HG03039 (cell line): ENCODE data around the gene ATXN1.

ENCODE experiments used
- ATAC-seq: cut with Tn5 transposase; IDR thresholded peaks from one replicate; pipeline ENCODE4 v1.9.1; 2021; ENCODE audit warnings: mild to moderate bottlenecking, moderate library complexity; ENCODE audit not compliant: unreplicated experiment

ATXN1 gene

DNA sequence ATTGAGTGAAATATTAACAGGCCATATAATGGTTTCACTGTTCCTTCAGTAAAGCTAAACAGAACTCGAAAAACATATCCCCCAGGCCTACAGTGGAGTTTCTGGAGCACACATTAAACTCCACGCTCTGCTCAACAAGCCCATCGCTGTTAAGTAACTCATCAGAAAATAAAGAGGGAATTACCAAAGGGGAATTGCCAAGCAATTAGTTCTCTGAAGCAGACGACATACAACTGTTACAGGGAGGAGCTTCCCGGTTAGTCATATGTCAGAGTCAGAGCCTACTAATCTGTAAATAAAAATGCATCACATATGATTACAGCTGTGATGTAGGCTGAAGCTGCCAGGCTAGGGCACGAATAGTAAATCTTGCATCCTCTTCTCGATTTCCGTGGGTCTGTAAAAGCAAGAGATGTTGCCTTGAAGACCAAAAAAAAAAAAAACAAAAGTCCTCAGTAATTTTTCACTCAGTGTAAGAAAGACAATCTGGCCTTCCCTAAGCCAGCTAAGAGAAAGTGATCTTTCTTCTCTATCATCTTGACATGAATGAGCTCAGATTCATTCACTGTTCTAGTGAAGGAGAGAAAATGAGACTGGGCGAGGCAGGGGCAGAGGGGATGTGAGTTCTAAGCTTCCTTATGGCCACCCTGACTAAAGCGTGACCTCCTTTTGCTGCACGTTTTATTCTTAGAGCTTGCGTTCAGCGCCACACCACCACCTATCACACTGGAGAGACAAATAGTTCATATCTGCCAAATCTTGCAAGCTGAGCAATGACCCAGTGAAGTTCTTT, 13.8 kb downstream of the ATXN1 start:
- ATAC-seq, result no peak

DNA sequence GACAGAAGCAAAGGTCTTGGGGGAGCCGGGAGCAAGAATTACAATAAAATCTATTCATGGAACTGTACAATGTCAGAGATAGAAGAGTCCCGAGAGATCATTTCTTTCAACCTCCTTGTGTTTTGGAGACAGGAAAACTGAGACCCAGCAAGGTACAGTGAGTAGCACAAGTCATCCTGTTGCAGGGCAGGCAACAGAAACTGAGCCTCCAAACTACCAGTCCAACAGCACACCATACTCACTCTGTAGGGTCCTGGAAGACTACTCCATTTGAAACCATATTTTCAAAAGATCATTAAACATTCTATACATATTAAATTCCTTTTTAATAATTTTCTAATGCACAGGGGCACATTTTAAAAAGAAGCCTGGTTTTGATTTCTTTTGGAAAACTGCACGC, 14.4 kb downstream of the ATXN1 start:
- ATAC-seq, result no peak

DNA sequence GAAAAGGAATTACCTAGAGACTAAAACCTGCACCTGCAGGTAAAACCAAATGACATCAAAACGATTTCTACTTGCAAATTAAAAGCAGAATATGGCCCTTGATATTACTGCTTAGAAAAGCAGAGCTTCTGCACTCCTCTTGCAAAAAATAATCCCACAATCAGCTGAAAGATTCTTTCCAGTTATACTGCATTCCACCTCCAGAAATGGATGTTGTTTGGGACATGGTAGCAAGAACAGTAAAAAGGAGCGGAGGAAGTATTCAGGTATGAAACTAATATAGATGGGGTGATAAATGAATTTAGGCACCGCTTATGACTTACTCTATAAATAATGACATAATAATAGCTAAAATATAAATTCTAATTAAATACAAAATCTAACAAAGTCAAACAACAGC, 14.9 kb downstream of the ATXN1 start:
- no peak for ATAC-seq

DNA sequence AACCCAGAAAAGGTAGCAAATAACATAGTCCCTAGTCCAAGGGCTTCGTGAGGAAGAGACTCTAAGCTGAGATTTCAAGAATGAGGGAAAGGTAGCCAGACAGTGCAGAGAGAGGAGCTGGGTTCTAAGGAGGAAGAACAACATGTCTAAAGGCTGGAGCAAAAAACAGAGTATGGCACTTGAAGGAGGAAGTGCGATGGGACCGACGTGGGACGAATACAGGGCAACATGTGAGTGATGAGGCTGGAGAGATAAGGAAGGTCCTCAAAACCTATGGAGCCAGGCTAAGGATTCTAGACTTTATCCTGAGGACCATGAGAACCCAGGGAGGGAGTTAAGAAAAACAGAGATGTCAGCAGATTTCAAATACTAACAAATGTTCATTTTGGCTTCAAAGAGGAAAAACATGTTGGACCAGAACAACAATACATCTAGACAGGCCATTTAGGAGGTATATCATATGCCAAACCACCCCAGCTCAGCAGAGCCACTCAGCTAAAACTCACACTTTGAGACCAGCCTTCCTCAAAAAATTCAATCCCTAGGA, 17.5 kb downstream of the ATXN1 start:
- ATAC-seq, result no peak

DNA sequence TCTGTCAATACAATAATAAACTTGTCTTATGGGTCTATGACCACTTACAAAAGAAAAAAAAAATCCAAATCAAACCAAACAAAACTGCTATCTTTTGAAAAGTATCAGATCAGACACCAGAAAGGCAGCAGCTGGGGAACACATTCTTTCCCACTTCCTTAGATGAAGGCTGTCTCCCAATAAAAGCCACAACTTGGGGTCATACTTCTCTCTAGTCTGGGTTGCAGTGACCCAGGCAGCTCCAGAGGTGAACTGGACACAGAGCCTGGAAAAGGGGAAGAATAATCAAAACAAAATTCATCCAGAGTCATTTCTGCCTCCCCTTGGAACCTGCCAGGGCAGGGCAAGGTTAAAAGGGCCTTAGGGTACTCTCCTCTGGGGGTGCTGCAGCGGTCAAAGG, 19.1 kb downstream of the ATXN1 start:
- no peak for ATAC-seq

DNA sequence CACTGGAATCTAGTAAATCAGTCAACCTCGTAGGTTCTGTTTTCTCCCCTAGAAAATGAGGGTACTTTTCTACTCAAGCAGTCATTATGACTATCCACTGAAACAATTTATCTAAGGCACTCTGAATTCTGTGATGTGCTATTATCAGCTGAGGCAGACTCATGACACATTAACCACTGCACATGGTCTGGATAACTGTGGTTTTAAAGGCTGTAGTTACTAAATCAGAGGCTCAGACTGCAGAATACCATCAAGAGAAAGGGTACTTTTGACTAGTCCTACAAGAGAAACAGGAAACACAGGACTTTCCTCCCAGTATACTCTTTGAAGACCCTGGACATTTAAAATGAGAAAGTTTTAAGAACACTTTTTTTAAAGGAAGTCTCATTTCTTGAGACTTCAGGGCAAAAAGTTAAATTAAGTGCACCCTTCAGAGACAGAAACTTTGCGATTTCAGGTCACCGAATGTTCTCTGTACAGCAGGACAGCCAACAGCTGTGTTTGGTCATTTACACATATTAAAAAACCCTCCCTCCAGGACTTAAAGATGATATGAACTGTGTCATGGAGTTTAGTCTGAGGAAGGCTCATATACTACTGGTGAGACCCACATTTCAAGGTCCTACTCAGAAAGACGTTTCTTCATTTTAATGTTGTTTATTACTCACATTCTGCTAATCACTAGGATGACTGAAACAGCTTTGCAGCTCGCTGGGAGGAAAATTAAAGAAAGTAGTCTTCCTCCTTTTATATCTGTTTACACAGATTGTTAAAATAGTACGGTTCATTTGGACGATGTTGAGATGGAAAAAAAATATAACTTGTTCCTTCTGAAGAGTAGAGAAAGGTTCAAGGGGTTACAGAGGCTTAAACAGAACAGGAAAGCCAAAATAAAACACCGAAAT, 19.9 kb downstream of the ATXN1 start:
- no peak for ATAC-seq

DNA sequence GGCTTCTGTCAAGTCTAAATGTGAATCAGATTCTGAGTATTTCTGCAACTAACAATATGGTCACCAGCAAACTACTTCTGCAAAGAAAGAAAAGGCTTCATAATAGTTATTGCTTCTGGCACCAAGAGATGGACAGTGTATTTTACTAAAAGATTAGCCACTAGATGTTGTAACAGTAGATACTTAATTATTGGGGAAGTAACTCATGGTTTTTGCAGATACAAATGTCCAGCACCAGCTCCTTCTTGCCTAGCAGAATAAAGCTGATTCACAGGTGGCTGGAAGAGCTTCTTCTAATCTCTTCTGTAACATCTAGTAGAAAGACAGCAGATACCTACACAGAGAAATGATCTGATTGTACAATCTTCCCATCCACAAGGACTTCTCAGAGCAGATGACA, 21.2 kb downstream of the ATXN1 start:
- ATAC-seq, result no peak

DNA sequence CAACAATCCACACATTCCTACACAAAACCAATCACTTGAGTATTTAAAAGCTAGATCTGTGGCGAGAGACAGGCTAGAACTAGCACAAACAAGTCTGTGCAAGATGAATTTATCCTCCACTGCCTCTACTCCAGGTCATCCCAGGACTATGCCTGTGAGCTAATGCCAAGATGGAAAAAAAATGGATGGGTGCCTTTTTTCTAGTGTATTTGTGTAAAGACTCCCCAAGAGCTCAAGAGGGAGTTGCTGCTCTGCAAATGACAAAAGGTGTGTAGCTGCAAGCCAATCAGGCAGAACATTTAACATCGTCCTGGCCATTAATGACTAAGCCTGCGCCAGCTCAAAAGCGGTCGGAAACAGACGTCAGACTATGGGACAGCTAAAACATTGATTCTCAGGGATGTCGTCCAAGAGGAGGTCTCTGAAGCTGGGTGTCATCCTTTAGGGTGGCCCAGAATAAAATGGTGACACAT, 21.9 kb downstream of the ATXN1 start:
- no peak for ATAC-seq

DNA sequence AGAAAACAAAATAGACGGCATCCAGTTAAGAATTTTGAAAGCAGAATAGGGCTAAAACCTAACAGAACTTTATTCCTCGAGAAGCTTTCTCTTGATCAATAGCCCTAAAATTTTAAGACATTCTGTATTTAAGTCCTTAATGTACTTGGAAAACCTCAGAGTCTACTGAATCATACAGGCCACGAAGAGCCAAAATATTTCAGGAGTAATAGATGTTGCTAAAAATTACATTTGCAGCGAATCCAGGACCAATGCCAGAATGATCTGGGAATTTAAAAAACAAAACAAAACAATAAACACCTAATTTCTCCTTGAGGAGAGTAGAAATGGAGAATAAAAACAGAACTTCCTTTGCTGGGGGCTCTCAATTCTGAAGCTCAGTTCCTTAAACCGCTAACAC, 23.3 kb downstream of the ATXN1 start:
- ATAC-seq, result no peak

DNA sequence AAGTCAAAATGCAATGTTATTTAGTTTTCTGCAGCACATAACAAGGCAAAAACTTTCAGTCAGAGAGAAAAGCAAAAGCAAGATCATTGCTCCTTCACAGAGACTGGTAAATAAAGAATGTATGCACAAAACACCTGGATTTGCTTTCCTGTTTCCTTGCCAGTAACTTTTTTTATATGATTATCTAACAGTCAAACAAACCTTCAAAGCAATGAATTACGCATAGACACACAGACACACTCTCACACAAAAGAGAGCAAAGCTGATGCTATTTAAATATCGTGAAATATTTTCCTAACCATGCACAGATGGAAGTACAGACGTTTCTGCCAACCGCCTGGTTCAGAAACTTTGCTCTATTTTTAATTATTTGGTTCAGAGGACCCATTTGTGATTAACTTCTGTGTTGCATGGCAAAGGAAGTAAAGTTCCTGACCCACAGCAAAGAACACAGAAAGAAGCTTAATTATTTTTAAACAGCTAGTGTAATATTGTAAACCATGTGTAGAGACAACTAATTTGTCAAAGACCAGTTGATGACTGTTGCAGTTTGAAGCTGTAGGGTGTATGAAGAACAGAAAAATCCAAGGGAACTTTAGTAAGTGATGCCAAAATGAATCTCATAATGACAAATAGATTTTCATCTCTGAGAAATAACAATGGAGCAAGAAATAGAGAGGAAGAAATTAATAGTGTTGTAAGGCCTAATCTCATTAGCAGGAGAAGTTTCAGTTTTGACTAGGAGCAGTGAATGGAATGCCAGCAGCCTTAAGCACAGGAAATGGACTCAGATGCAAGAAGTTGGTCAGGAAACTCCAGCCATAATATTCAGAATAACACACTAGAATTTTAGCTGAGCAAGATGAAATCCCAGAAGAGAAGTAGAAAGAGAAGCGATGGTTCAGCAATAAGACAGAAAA, 24.1 kb downstream of the ATXN1 start:
- no peak for ATAC-seq

DNA sequence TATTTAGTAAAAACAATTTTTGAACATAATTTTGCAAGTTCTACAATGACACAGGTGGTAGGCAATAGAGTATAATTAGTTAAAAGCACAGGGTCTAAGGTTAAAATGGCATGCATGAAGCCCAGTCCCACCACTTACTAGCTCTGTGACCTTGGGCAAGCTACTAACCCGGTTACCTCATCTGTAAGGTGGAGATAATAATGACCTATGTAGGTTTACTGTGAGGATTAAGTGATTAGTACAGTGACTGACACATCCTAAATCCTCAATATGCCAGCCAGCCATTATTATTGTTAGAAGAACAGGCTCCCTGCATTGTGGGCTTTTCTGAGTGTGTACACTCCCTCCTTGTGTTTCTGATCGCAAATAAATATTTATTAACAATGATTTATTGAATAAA, 26.2 kb downstream of the ATXN1 start:
- no peak for ATAC-seq

DNA sequence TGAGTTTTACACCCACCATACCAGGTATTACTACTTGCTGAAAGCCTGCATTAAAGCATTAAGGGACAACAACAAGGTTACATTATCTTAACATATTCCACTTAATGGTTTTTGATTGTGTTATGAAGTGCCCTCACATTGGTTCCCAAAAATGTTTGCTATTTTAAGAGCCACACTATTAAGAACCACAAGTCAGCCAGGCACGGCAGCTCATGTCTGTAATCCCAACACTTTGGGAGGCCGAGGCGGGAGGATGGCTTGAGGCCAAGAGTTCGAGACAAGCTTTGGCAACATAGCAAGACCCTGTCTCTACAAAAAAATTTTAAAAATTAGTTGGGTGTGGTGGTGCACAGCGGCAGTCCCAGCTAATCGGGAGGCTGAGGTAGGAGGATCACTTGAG, 28.2 kb downstream of the ATXN1 start:
- ATAC-seq, result no peak

DNA sequence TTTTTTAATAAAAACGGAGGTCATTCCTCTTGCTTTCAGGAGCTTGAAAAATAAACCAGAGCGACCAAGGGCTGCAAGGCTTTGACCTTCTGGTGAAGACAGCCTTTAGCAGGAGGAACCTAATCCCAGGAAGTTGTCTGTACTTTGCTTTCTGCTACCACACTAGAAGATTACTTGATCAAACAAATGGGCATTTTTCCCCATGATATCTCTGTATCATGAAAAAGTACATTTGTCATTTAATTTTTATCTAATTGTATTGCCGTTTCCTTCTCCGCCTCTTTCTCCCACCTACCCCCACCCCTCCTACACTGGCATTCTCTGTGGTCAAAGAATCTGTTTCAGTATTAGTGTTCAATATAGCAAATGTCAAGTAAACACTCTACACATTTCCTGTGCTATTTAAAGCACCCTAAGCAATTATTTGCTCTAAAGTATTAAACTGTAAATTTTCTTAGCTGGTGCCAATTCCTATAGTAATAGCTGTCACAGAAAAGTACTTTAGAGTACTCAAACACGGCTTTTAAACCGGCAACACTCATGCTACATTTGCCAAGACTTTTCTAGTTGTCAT, 29.7 kb downstream of the ATXN1 start:
- ATAC-seq, result peak; percentile 96

DNA sequence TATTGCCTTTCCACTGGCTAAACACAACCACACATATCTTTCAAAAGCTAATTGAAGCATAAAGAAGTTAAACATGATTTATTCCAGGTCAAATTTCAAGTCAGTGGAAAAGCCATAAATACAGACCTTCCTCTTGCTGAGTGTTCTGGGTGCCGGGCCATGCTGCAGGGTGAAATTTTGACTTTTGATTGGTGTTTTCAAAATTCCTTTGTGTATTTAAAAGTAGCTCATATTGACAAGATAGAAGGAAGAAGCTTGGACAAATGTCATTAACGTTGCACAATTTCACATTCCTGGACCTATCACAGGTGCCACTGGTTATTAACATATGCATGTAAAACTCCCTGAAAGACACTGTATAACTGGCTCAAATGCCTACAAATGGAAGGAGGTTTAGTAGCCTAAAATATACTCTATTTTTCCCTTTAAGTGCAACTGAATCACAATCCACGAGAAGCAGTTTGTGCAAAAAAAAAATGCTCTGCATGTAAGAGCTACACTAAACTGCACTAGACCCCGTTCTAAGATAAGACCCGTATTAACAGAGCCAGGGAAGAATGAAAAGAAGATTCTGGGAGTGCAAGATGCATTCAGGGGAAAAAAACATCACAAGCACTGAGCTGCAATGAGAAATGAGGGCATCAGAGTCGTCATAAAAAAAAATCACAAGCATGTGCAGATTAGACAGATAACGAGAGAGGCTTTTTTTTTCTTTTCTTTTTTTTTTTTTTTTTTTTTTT, 30.4 kb downstream of the ATXN1 start:
- no peak for ATAC-seq

DNA sequence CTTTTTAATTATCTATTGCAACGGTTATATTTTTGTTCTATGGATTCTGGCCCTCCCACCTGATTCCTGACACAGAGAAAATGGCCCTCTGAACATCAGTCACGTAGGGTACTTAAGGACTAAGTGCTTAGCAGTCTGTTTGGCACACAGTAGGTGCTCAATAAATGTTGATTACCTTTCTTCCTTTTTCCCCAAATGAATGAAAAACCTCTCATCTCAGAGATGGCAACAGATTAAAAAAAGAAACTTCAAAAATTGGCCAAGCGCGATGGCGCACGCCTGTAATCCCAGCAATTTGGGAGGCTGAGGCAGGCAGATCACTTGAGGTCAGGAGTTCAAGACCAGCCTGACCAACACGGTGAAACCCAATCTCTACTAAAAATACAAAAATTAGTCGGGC, 31.5 kb downstream of the ATXN1 start:
- no peak for ATAC-seq

DNA sequence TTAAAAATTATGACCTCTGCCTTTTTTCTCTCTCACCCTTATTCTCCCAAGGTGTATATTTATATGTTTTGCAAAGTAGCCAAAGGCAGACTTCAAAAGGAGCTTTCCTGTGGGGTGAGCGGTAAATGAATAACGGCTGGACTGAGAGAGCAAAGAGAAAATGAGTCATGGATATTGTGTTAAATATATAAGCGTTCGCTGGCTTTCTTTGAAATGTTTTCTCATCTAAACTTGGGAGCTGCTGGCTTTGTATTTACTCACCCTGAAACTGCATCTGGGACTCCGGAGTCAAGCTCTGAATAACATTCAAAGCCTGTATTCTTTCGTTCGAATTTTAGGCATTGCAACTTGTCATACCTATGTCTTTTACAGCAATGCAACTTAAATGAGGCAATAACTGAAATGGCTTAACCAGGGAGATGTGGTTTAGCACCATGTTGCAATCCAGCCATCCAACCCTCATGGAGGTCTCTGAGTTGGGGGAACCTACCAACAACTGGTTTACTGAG, 32.0 kb downstream of the ATXN1 start:
- ATAC-seq, result no peak

DNA sequence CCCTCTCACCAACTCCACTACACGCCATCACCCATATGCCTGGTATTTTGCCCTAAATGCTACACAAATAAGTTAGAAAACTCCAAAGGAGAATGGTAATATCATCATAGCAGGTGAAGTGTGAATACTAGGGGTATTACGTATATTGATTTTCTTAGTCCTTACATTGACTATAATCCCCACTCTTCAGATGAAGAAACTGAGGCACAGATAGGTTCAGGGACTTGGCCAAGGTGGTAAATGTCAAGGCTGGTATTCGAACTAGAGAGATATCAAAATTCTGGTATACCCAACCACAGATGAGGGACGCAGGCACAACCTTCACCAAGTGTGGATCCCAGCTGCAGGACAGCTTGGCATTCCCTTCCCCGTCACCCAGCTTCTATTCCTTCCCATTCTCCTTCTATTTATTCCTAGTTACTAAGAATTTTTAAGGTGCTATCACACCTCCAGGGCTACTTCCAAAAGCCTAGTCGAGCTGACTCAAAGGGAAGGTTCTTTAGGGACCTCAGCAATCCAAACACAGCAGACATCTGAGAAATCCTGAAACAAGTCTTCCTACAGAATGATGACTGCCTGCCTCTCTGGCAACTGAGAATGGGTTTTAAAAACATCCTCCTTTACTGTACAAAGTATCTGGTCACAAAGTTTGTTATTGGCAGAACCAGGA, 32.6 kb downstream of the ATXN1 start:
- ATAC-seq, result no peak

DNA sequence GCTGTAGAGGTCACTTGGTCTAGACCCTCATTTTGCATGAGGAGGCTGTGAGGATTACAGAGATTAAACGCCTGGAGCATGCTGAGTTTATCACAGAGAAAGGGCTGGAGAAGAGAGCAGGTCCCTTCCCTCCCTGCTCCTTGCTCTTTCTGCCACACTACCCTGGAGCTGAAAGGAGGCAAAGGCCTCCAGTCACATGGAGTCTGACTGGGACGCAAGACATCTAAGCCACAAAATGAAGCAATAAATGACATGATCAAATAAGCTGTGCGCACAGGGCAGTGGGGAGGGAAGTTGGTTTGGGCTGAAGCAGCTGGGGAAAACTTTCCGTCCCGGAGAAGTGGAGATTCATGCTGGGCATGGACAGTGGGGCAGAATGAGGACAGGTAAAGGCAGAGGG, 33.3 kb downstream of the ATXN1 start:
- no peak for ATAC-seq
